MM.1S (cell line): ENCODE data around the gene FAM24B.

Source experiments
- CTCF ChIP-seq: fragments of 300-600 bp; sonication (generic); IDR thresholded peaks from 2 replicates; pipeline ENCODE4 v1.5.1; 2016; ENCODE audit warnings: antibody characterized with exemption, low read length, mixed read lengths
- EZH2 ChIP-seq: fragments of 300-600 bp; sonication (generic); optimal IDR thresholded peaks from 2 replicates; pipeline ENCODE3; 2017; ENCODE audit warnings: low read depth, mild to moderate bottlenecking, antibody characterized with exemption, low read length, mixed read lengths

DNA sequence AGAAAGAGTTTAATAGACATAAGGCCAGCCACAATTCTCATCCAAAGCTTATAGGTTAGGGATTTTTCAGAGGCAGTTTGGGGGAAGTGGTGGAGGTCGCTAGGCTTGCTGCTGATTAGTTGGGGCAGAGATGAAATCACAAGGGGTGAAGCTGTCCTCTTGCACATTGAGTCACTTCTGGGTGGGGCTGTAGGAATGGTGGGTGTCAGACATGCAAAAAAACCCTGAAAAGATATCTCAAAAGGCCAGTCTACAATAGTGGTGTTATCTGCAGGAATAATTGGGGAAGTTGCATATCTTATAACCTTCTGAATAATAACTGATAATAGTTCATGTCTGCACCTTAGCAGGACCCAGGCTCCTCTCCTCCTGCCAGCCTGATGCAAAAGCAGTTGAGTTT, 2.1 kb downstream of the FAM24B start:
- TF ChIP-seq CTCF (no peak), EZH2 (no peak)
